Stimulated activated CD4-positive, alpha-beta T cell treated with anti-CD3 and anti-CD28 coated beads, Interleukin-1b, Interleukin-23, amount 100 ng/mL, for 48 hours (primary cell): ENCODE data around the gene ADAMTSL1.

Source experiments
- DNase-seq: peaks from one replicate; pipeline ENCODE4 v3.0.0-alpha.2; 2020

Gene ADAMTSL1

GRCh38 chr9:18463991-18464390, 10.0 kb upstream of the ADAMTSL1 start:
- no peak for DNase-seq

GRCh38 chr9:18466101-18466500, 7.9 kb upstream of the ADAMTSL1 start:
- no peak for DNase-seq

- DNase-seq = no peak
Observed at GRCh38 chr9:18467696-18468095, 6.3 kb upstream of the ADAMTSL1 start.

- DNase-seq = no peak
Observed at GRCh38 chr9:18472435-18472834, 1.5 kb upstream of the ADAMTSL1 start.

GRCh38 chr9:18472841-18473251, 1.1 kb upstream of the ADAMTSL1 start:
- no peak for DNase-seq

- no peak for DNase-seq
Observed at GRCh38 chr9:18474783-18475182, 830 bp downstream of the ADAMTSL1 start.

GRCh38 chr9:18477121-18477660, 3.2 kb downstream of the ADAMTSL1 start:
- no peak for DNase-seq

- DNase-seq = no peak
Observed at GRCh38 chr9:18477719-18478118, 3.8 kb downstream of the ADAMTSL1 start.

GRCh38 chr9:18478501-18479361, 4.8 kb downstream of the ADAMTSL1 start:
- DNase-seq = no peak

- no peak for DNase-seq
Observed at GRCh38 chr9:18479405-18479804, 5.5 kb downstream of the ADAMTSL1 start.

- no peak for DNase-seq
Observed at GRCh38 chr9:18480662-18481093, 6.7 kb downstream of the ADAMTSL1 start.

- DNase-seq = no peak
Observed at GRCh38 chr9:18482371-18482770, 8.4 kb downstream of the ADAMTSL1 start.

- DNase-seq = no peak
Observed at GRCh38 chr9:18485714-18486113, 11.8 kb downstream of the ADAMTSL1 start.

- no peak for DNase-seq
Observed at GRCh38 chr9:18487611-18488010, 13.7 kb downstream of the ADAMTSL1 start.

- no peak for DNase-seq
Observed at GRCh38 chr9:18488886-18489285, 14.9 kb downstream of the ADAMTSL1 start.

- no peak for DNase-seq
Observed at GRCh38 chr9:18489861-18490260, 15.9 kb downstream of the ADAMTSL1 start.

GRCh38 chr9:18490641-18491370, 16.9 kb downstream of the ADAMTSL1 start:
- DNase-seq = no peak

GRCh38 chr9:18492612-18493011, 18.7 kb downstream of the ADAMTSL1 start:
- DNase-seq = no peak

GRCh38 chr9:18493451-18493993, 19.6 kb downstream of the ADAMTSL1 start:
- DNase-seq = no peak

GRCh38 chr9:18495065-18495464, 21.1 kb downstream of the ADAMTSL1 start:
- no peak for DNase-seq

GRCh38 chr9:18496256-18497000, 22.5 kb downstream of the ADAMTSL1 start:
- no peak for DNase-seq

- DNase-seq = no peak
Observed at GRCh38 chr9:18499062-18499461, 25.1 kb downstream of the ADAMTSL1 start.

GRCh38 chr9:18499980-18500379, 26.0 kb downstream of the ADAMTSL1 start:
- DNase-seq = no peak
